ENCODE data around the gene SMYD3.
"Not testable (repeated sequence)": the region's sequence is repeated elsewhere in the genome, so short reads cannot be mapped to it uniquely, and the experiment has no call there.

The SMYD3 gene

DNA sequence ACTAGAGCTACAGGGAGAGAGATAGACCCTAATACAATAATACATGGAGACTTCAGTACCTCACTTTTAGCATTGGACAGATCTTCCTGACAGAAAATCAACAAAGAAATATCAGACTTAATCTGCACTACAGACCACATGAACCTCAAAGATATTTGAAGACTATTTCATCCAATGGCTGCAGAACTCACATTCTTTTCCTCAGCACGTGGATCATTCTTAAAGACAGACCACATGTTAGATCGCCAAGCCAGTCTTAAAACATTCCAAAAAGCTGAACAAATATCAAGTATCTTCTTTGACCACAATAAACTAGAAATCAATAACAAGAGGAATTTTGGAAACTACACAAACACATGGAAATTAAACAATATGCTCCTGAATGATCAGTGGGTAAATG is 776.3 kb downstream of the SMYD3 start:
- no peak for DNase-seq

DNA sequence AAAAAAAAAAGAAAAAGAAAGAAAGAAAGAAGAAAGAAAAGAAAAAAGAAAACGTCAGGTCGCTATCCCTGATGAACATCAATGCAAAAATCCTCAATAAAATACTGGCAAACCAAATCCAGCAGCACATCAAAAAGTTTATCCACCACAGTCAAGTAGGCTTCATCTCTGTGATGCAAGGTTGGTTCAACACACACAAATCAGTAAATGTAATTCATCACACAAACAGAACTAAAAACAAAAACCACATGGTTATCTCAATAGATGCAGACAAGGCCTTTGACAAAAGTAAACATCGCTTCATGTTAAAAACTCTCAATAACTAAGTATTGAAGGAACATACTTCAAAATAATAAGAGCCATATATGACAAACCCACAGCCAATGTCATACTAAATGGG is 779.0 kb downstream of the SMYD3 start:
- DNase-seq, result not testable (repeated sequence)

DNA sequence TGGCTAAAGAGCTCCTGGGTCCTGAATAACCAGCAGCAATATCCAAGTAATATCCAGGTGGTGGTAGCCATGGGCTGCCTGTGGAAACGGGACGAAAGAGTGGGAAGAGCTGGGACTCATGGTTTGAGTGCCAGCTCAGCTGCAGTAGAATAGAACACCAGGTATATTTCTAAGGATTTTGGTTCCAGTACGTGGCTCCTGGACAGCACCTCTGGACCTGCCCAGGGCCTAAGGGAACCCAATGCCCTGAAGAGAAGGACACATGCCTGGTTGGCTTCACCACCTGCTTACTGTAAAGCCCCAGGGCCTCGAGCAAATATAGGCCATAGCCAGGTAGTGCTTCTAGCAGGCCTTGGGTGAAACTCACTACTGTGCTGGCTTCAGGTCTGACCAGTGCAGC is 785.6 kb downstream of the SMYD3 start:
- no peak for DNase-seq

DNA sequence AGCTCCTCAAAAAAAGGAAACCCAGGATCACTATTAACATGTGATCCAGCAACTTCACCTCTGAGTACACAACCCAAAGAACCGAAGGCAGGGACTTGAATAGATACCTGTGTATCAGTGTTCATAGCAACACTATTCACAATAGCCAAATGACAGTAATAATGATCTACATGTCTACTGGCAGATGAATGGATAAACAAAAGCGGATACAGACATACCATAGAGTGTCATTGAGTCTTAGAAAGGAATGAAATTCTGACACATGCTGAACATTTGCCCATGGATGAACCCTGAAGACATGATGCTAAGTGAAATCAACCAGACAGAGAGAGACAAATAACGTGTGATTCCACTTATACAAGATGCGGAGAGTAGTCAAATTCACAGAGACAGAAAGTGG is 788.1 kb downstream of the SMYD3 start:
- no peak for DNase-seq

DNA sequence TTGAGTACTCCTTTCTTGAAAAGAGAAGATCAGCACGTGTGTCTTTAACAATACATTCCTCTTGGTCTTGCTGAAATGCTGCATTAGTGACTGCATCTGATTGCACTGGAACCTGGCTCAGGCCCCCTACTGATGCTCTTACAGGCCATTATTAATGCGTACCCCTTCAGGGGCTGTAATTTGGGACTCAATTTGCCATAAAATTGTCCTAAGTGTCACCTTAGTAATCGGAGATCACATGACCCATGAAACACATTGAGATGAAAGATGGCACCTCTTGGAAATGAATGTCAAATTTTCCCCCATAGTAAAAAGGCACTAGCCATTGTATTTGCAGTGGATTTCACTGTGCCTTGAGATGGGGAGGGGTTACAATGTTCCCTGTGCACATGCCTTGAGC is 789.0 kb downstream of the SMYD3 start:
- no peak for DNase-seq

DNA sequence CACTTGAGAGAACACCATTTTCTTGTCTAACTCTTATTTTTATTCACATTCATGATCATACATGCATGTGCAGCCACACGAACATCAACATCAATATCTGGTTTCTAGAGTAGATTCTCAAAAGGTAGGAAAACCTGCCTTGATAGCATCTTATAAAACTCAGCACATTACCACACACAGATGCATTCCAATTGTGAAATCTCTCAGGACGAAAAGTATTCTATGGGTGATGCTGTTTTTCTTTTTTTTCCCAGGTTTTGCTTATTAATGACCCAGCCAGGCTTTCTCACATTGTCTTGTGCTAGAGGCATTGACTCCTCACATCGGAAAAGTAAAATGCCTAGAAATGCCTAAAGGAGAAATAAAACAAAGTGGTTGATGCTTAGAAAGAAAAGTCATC is 789.5 kb downstream of the SMYD3 start:
- DNase-seq, result no peak

DNA sequence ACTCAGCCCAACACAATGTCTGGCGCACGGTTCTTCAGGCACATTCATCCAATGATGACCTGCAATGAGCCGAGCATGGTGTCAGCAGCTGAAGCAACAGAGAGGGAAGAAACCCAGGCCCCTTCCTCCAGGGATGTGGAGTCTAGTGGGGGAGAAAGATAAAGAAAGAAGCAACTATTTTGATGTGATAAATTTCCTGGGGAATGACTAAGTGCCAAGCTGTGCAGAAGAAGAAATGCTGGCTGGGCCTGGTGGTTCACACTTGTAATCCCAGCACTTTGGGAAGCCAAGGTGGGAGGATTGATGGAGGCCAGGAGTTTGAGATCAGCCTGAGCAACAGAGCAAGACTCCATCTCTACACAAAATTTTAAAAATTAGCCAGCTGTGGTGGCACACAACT is 790.5 kb downstream of the SMYD3 start:
- DNase-seq, result no peak

DNA sequence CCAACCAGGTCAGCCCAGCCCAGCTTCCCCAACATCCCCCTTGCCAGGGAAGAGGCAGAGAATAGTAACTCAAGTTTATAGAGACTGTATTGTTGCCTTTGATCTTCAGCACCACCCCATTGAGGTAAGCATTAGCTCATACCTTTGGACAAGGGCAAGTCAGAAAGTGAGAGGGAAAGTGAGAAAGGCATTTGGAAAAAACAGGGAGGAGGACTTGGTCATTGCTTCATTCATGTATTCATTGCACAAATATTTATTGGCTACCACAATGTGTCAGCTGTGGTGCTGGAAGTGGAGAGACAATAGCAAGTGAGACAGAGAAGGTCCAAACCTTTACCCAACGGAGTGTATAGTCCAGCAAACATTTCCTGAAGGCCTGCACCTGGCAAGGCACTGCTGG is 791.1 kb downstream of the SMYD3 start:
- no peak for DNase-seq

DNA sequence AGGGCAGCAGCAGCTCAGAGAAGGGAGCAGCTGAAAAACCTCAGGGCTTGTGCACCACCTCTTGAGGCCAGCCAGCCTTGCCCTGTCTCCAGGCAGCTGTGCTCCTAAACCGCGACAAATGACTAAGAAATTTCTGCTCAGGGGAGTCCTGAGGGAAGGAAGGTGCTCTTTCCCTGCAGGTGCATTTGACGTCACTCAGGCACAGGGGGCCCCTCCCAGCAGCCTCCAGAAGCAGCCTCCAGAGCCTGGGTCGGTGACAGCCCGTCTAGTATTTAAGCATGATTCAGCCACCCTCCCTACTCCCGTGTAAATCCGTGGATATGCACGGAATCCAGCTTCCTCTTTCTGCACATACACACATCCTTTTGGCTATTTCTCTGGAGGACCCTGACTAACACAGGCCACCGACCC is 791.8 kb downstream of the SMYD3 start:
- DNase-seq, result no peak

DNA sequence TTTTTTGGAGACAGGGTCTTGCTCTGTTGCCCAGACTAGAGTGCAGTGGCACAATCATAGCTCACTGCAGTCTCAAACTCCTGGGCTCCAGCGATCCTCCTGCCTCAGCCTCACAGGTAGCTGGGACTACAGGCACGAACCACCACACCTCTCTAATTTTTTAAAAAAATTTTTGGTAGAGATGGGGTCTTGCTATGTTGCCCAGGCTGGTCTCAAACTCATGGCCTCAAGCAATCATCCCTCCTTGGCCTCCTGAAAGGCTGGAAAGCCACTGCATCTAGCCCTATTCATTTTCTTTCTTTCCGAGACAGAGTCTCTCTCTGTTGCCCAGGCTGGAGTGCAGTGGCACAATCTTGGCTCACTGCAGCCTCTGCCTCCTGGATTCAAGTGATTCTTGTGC is 793.1 kb downstream of the SMYD3 start:
- DNase-seq, result not testable (repeated sequence)

DNA sequence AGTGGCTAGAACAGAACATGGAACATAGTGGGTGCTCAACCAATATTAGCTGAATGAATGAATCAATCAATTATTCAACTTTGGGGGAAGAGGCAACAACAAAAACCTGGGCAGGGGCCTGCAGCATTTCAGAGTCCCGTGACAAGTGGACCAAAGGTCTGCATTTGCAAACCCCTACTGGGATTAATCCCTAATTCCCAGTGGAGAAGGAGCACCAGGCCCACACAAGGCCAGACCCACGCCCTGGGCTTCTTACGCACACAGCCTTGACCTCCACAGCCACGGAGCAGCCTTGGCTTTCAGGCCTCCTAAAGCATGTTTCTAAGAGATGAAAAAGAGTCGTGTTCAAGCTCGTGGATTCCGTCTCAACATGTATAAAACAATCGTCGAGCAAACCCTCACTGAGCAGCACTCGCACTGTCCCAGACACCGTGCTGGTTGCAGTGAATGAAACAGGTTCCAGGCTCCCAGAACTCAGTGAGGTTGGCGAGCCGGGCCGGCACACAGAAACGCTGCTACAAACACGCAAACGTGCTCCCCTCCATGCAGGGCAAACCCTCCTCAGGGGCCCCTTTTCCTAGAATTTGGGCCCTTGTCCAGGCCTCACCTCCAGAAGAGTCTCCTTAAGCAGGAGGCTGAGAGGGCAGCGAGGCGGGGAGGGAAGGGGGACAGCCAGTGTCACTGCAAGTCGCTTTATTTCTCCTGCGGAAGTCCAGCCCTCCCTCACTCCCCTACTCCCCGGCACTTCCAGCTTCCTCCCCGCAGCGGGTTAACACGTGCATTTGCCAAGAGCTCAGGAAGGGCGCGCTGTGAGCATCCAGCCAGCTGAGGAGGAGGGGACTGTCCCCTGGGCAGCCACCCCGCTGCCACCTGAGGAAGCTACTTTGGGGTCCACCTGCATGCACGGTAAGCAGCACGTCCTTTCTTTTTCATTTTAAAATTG is 795.8 kb downstream of the SMYD3 start:
- no peak for DNase-seq

DNA sequence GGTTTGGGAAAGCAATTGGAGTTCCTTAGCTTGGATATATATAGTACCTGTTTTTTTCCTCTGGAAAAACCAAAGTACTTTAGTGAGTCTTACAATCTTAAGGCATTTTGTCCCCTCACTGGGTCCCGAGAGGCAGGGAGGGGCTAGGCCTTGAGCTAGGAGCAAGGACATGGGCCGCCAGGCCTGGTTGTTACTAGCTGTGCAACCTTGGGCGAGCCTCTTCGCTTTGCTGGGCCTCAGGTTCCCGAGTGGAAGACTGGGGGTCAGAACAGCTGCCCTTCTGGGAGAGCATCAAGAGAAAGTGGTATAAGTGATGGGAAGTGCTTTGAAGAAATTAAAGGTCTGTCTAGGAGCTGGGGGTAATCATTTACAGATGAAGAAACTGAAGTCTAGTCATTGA is 799.1 kb downstream of the SMYD3 start:
- DNase-seq, result no peak

DNA sequence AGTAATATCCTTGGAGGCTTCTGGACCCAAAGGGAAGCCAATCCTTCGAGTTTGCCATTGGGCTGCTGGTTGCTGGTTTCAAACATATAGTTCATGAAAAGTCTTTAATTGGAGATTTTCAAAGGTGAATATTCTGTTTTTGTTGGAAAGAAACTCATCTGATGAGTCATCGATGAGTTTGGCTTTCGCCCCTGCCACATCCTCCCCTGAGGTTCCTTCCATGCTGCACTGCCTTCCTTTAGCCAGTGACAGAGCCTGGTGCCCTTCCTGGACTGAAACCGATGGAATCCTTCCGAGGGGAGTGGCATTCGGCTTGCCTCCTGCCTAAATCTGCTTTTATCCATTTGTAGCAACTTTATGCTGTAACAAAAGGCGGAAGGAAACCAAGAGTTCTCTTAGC is 802.3 kb downstream of the SMYD3 start:
- DNase-seq, result no peak

DNA sequence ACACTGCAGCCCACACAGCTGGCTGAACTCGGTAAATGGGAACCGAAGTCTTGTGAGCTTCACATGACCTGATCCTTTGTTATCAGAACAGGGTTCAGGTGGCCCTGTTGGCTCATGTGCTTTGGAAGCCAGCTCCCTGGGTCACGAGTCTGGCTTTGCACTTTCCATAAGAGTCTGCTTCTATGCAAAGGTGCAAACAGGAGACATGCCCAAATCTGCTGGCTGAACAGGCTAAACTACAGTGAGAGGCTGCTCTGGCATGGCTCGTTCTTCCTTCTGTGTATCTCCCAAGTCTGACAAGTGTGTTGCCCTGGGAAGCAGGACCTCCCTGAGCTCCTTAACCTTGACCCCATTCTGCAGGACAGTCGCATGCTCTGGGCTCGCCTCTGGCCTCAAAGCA is 802.7 kb downstream of the SMYD3 start:
- no peak for DNase-seq

DNA sequence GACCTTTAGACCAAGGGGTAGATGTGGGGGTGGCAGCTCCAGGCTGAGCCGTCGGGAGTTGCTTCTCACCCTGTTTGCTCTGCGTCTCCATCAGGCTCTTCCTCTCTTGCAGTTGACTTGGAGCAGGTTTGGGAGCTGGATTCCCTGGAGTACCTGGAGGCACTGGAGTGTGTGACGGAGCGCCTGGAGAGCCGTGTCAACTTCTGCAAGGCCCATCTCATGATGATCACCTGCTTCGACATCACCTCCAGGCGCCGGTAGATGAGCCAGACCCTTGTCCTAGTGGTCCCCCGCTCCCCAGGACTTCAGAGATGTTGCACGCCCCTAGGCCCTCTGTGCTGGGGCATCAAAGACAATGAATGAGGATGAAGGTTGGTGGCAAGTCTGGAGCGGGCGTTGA is 804.7 kb downstream of the SMYD3 start:
- DNase-seq, result no peak

DNA sequence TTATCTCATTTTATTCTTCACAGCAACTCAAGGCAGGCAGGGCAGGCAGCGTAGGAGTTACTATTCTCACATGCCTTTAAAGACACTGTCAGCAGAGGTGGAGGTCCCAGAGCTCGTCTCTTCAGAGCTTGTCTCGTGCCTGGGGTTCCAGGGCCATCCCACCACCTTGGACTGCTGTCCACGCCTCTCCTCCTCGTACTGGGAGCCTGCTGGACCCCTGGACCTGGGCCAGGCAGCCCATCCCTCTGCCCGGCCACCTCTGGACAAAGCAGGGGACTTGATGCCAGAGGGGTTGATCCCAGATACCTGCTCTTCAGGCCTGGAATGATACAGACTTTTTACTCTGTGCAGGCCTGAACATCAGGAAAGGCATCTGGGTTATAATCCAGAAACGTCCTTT is 805.4 kb downstream of the SMYD3 start:
- DNase-seq, result no peak

DNA sequence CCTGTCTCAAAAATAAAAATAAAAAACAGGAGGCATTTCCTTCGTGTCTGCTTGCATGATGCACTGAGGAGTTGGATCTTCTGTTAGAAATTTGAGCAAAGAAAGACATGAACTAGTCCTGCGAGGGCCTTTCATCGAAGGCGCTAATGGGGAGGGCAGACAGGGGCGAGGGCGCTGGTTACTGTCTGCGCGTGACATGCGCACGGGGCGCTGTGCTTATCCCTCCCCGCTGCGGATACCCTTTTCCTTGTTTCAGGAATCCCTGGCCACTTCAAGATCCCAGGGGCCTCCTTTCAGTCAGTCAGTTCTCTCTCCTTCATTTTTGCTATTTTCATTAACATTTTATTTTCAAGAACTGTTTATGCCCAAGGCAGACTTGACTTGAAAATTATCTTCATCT is 806.4 kb downstream of the SMYD3 start:
- DNase-seq, result no peak

All from cerebellar nuclear complex (tissue), 1 donor.